CD4-positive, alpha-beta T cell (primary cell): ENCODE measurements around the gene TH. TPM values are rescaled to one million over a fixed set of nuclear protein-coding genes. Genes with fewer than 3 reads are reported as not detected.

Experiments used
- ATAC-seq: fragments of 200-7000 bp; cut with Tn5 transposase; one replicate; pipeline ENCODE4 v1.10.0; 2022; ENCODE audit warnings: mild to moderate bottlenecking; ENCODE audit not compliant: poor library complexity
- CTCF ChIA-PET: fragments of 350-600 bp; sonication (Branson Sonifier 250); formaldehyde crosslinking; loops from one replicate; lab custom pipeline; 2021; ENCODE audit warnings: antibody characterized with exemption, inconsistent platforms; lab: Charles Lee
- POLR2A ChIA-PET: fragments of 350-600 bp; sonication (Branson Sonifier 250); formaldehyde crosslinking; loops from one replicate; lab custom pipeline; 2021; ENCODE audit warnings: antibody characterized with exemption, inconsistent platforms; lab: Charles Lee
- DNase-seq, 14 experiments: peaks; one replicate each; pipeline ENCODE4 v3.0.0-alpha.2; 2013 to 2020; ENCODE audit warnings: mixed read lengths in 2 of 14
- H3K27ac ChIP-seq, 2 donors: one replicate each; pipeline versions ENCODE4 v1.5.1 to v1.7.0; 2013; ENCODE audit warnings: low read length in 2 of 2, low read depth in 1 of 2, mild to moderate bottlenecking in 1 of 2
- H3K27me3 ChIP-seq, 2 experiments: 1 replicate in 1 of 2; 2 replicates in 1 of 2; pipeline versions ENCODE4 v1.6.1 to v1.7.0; 2013; ENCODE audit warnings: low read length in 2 of 2, control low read depth in 1 of 2, mild to moderate bottlenecking in 1 of 2, moderate library complexity in 1 of 2; ENCODE audit not compliant: insufficient read depth in 2 of 2, control insufficient read depth in 1 of 2
- H3K36me3 ChIP-seq: one replicate; pipeline ENCODE4 v1.6.1; 2013; ENCODE audit warnings: low read length, control low read depth; ENCODE audit not compliant: insufficient read depth
- H3K4me1 ChIP-seq: one replicate; pipeline ENCODE4 v1.6.1; 2013; ENCODE audit warnings: low read length, control low read depth; ENCODE audit not compliant: insufficient read depth
- H3K4me3 ChIP-seq: one replicate; pipeline ENCODE4 v1.5.1; 2013; ENCODE audit warnings: mild to moderate bottlenecking, low read length, moderate library complexity
- H3K9me3 ChIP-seq, 2 experiments: 1 replicate in 1 of 2; 2 replicates in 1 of 2; pipeline versions ENCODE4 v1.6.1 to v1.7.0; 2013; ENCODE audit warnings: low read length in 2 of 2, mild to moderate bottlenecking in 2 of 2, control low read depth in 1 of 2, moderate library complexity in 1 of 2; ENCODE audit not compliant: control insufficient read depth in 1 of 2, insufficient read depth in 1 of 2
- H3K27ac Mint-ChIP-seq: one replicate; pipeline ENCODE4 v1.8.0; 2020; ENCODE audit warnings: mixed read lengths
- H3K27me3 Mint-ChIP-seq: one replicate; pipeline ENCODE4 v1.8.0; 2021; ENCODE audit warnings: mixed read lengths
- H3K36me3 Mint-ChIP-seq: one replicate; pipeline ENCODE4 v1.8.0; 2021; ENCODE audit warnings: low read depth, mixed read lengths
- H3K4me1 Mint-ChIP-seq: one replicate; pipeline ENCODE4 v1.8.0; 2021; ENCODE audit warnings: low read depth, mixed read lengths
- H3K4me3 Mint-ChIP-seq: one replicate; pipeline ENCODE4 v1.8.0; 2020; ENCODE audit warnings: mild to moderate bottlenecking, mixed read lengths
- H3K9me3 Mint-ChIP-seq: one replicate; pipeline ENCODE4 v1.8.0; 2020; ENCODE audit warnings: mixed read lengths
- CTCF ChIP-seq: fragments of 200-600 bp; IDR thresholded peaks from one replicate; pipeline ENCODE4 v1.8.0; 2022; ENCODE audit warnings: antibody characterized with exemption, mild to moderate bottlenecking
- intact Hi-C, 2 experiments: fragments of 100-400 bp; cut with DNase I in 1 of 2; cut with micrococcal nuclease in 1 of 2; formaldehyde crosslinking; loops; one replicate each; pipeline versions ENCODE4 v1.15.1 to v1.9.0; 2023 to 2025; cut with DNase I, micrococcal nuclease
- total RNA-seq, 174 experiments: library from RNA in 2 of 174; stranded (reverse) in 2 of 174; gene quantifications; one replicate each; pipeline ENCODE4 v1.2.3 and lab custom pipeline; 2021 to 2026

TH gene
- total RNA-seq, 2 experiments from 2014 or later, result not detected

- H3K9me3 ChIP-seq, result peaks cover 0 to 8% of the 10 kb centered on the region in 2 experiments
- CTCF ChIA-PET, result no interaction called here
- no peak overlapping the region for H3K4me3 Mint-ChIP-seq
- DNase-seq (no peak), ATAC-seq (no peak)
- no peak overlapping the region for H3K27ac ChIP-seq
- peaks cover 11% of the 10 kb centered on the region for H3K4me1 Mint-ChIP-seq
- no peak for TF ChIP-seq CTCF
- H3K4me1 ChIP-seq, result peaks cover 8% of the 10 kb centered on the region
- H3K27me3 ChIP-seq, result no peaks in the 10 kb centered on the region
- H3K4me3 ChIP-seq, result no peak overlapping the region
- H3K36me3 Mint-ChIP-seq, result no peaks in the 10 kb centered on the region
- intact Hi-C loops, result loop anchor here in 1 of 2 experiments (10.0 kb wide), 1 partner anchor 104 kb away; the partner anchor contains the start of genes C11orf21 and TSPAN32
- POLR2A ChIA-PET, result no interaction called here
- no peaks in the 10 kb centered on the region for H3K36me3 ChIP-seq
- no peaks in the 10 kb centered on the region for H3K27me3 Mint-ChIP-seq
- no peak overlapping the region for H3K27ac Mint-ChIP-seq
- no peaks in the 10 kb centered on the region for H3K9me3 Mint-ChIP-seq
Observed at GRCh38 chr11:2200957-2201519, 29.4 kb upstream of the TH start.

- no peaks in the 10 kb centered on the region for H3K27me3 Mint-ChIP-seq
- no peaks in the 10 kb centered on the region for H3K9me3 Mint-ChIP-seq
- H3K4me3 Mint-ChIP-seq, result no peak overlapping the region
- H3K27ac ChIP-seq, result no peak overlapping the region
- no peak for TF ChIP-seq CTCF
- ChIA-PET CTCF (no interaction called here), POLR2A (no interaction called here)
- no peak overlapping the region for H3K27ac Mint-ChIP-seq
- ATAC-seq, result no peak
- H3K36me3 Mint-ChIP-seq, result no peaks in the 10 kb centered on the region
- H3K27me3 ChIP-seq, result no peaks in the 10 kb centered on the region
- H3K9me3 ChIP-seq, result peaks cover 0 to 8% of the 10 kb centered on the region in 2 experiments
- intact Hi-C loops, result loop anchor here in 1 of 2 experiments (10.0 kb wide), 1 partner anchor 104 kb away; the partner anchor contains the start of genes C11orf21 and TSPAN32
- no peaks in the 10 kb centered on the region for H3K36me3 ChIP-seq
- H3K4me3 ChIP-seq, result no peak overlapping the region
- no peak for DNase-seq
- H3K4me1 Mint-ChIP-seq, result peaks cover 13% of the 10 kb centered on the region
- peaks cover 8% of the 10 kb centered on the region for H3K4me1 ChIP-seq
Observed at GRCh38 chr11:2200536-2200935, 28.9 kb upstream of the TH start.

- DNase-seq, result no peak
- no peak for ATAC-seq
Observed at GRCh38 chr11:2199466-2200341, 28.1 kb upstream of the TH start.

More at GRCh38 chr11:2199466-2200341, 28.1 kb upstream of the TH start:
- intact Hi-C loops, result loop anchor here (5.0 to 10.0 kb wide), 4 partner anchors 105 to 695 kb away; partner anchors contain the start of genes C11orf21 (in 1 of the 2) and TSPAN32 (in 1 of the 2)
- Histone ChIP-seq H3K27me3 (no peaks in the 10 kb centered on the region), H3K36me3 (no peaks in the 10 kb centered on the region), H3K27ac (no peak overlapping the region), H3K9me3 (peaks cover 0 to 8% of the 10 kb centered on the region in 2 experiments), H3K4me3 (no peak overlapping the region), H3K4me1 (peaks cover 14% of the 10 kb centered on the region)
- no peak for TF ChIP-seq CTCF
- Mint-ChIP-seq H3K27ac (no peak overlapping the region), H3K4me3 (no peak overlapping the region), H3K27me3 (no peaks in the 10 kb centered on the region), H3K9me3 (no peaks in the 10 kb centered on the region), H3K4me1 (peaks cover 13% of the 10 kb centered on the region), H3K36me3 (no peaks in the 10 kb centered on the region)
- POLR2A ChIA-PET, result no interaction called here
- CTCF ChIA-PET, result interaction anchor here (1.7 kb wide), 1 partner anchor 221 kb away, joined by 5 read pairs; no protein-coding TSS in a partner anchor
